Neutrophil (primary cell): Measurements from ENCODE around the gene NR2F1-AS1.

Source experiments
- H3K27ac ChIP-seq: fragments of 200-600 bp; sonication (generic); 2 replicates; pipeline ENCODE4 v1.5.1; 2016; ENCODE audit warnings: mild to moderate bottlenecking, moderate library complexity
- H3K27me3 ChIP-seq: fragments of 200-600 bp; sonication (generic); 2 replicates; pipeline ENCODE4 v1.6.0; 2016; ENCODE audit warnings: mild to moderate bottlenecking
- H3K36me3 ChIP-seq: fragments of 200-600 bp; sonication (generic); 2 replicates; pipeline ENCODE4 v1.5.1; 2017
- H3K4me1 ChIP-seq, 2 experiments: fragments of 200-600 bp in 1 of 2; sonication (generic) in 1 of 2; 1 replicate in 1 of 2; 2 replicates in 1 of 2; pipeline versions ENCODE4 v1.5.1 to v1.6.1; 2013 to 2016; ENCODE audit warnings: low read depth in 1 of 2, low read length in 1 of 2, mild to moderate bottlenecking in 1 of 2, moderate library complexity in 1 of 2; ENCODE audit not compliant: control insufficient read depth in 1 of 2, insufficient read depth in 1 of 2
- H3K4me3 ChIP-seq, 2 experiments: fragments of 200-600 bp in 1 of 2; sonication (generic) in 1 of 2; 1 replicate in 1 of 2; 2 replicates in 1 of 2; pipeline ENCODE4 v1.5.1; 2013 to 2016; ENCODE audit warnings: low read depth in 1 of 2, low read length in 1 of 2, mild to moderate bottlenecking in 1 of 2, moderate library complexity in 1 of 2
- H3K9me3 ChIP-seq: fragments of 200-600 bp; sonication (generic); 2 replicates; pipeline ENCODE4 v1.5.1; 2016
- TF ChIP-seq, protein P1 (sequence below): fragments of 200-600 bp; sonication (generic); IDR thresholded peaks from 2 replicates; pipeline ENCODE4 v1.5.1; 2016; ENCODE audit warnings: antibody characterized with exemption

The NR2F1-AS1 gene

DNA sequence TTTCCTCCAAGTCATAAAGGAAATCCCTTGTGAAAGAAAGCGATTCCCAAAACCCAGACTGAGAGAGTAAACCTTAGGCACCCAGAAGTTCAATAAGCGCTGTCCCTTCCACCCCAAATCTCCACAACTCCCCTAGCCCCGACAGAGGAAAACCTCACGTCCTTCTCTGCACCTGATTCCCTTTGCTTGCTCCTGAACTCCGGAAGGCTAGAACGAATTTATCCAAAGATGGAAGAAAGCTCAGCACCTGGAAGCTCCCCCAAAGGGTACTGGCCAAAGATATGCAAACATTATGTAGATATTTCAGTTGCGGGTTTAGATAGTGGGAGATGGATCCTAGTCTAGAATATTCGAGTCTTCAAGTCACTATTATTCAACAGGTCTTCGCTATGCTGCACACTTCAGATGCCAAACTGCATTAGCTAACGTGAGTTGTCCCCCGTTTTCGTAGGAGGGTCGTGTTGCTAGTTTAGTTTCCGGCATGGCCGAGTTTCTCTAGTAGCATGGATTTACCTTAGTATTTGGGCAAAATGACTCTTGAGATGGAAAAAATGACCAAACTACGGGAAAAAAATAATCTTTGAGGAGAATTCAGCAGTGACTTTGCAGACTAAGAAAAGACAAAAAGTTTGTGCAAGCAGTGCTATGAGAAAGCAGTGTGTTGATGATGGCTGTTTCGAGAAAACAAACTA is 29.7 kb upstream of the NR2F1-AS1 start:
- Histone ChIP-seq H3K36me3 (no peaks in the 10 kb centered on the region), H3K27me3 (peaks cover 100% of the 10 kb centered on the region), H3K27ac (no peak overlapping the region), H3K9me3 (no peaks in the 10 kb centered on the region), H3K4me3 (no peak overlapping the region), H3K4me1 (peaks cover 0 to 5% of the 10 kb centered on the region in 2 experiments)
- TF ChIP-seq, protein P1, sequence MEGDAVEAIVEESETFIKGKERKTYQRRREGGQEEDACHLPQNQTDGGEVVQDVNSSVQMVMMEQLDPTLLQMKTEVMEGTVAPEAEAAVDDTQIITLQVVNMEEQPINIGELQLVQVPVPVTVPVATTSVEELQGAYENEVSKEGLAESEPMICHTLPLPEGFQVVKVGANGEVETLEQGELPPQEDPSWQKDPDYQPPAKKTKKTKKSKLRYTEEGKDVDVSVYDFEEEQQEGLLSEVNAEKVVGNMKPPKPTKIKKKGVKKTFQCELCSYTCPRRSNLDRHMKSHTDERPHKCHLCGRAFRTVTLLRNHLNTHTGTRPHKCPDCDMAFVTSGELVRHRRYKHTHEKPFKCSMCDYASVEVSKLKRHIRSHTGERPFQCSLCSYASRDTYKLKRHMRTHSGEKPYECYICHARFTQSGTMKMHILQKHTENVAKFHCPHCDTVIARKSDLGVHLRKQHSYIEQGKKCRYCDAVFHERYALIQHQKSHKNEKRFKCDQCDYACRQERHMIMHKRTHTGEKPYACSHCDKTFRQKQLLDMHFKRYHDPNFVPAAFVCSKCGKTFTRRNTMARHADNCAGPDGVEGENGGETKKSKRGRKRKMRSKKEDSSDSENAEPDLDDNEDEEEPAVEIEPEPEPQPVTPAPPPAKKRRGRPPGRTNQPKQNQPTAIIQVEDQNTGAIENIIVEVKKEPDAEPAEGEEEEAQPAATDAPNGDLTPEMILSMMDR, result no peak

DNA sequence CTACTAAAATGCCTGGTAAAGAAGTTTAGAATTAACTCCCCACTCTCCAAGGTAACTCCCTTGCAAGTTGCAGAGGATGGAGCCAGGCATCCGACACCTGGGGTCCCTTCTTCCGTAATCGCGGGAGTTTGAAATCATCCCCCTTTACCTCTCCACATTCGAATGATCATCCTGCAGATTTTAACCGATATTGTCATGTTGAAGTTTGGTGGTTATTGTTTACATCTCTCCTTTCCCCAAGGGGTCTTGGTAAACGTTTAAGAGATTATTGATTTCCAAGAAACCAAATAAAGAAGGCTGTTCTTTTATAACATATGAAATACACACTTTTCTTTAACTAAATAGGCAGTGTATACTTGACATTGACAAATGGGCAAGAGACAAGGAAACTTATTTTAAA is 28.7 kb upstream of the NR2F1-AS1 start:
- TF ChIP-seq, protein P1, result no peak

DNA sequence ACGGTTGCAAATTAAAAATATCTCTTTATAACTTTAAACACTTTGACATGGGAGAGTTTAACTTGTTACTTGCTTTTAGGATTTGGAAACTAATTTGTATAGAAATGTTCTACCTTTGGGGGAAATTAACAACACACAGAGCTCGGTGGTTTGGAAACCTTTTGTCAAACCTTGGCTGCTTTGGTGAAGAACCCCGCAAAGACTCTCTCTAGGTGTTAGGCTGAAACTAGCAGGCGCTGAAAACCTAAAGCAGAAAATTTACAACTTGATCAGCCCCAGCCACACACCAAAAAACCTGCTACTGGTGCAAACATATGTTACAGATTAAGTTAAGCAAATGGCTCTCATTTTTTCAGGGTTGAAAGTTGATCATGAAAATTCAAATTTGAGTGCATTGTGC is 27.8 kb upstream of the NR2F1-AS1 start:
- Histone ChIP-seq H3K9me3 (no peaks in the 10 kb centered on the region), H3K27ac (no peak overlapping the region), H3K36me3 (no peaks in the 10 kb centered on the region), H3K27me3 (peaks cover 100% of the 10 kb centered on the region), H3K4me1 (peaks cover 0 to 5% of the 10 kb centered on the region in 2 experiments), H3K4me3 (no peak overlapping the region)
- TF ChIP-seq, protein P1, result no peak

More for the DNA sequence above, 28.7 kb upstream of the NR2F1-AS1 start:
- Histone ChIP-seq H3K9me3 (no peaks in the 10 kb centered on the region), H3K4me3 (no peak overlapping the region), H3K27ac (no peak overlapping the region), H3K36me3 (no peaks in the 10 kb centered on the region), H3K27me3 (peaks cover 100% of the 10 kb centered on the region), H3K4me1 (peaks cover 0 to 5% of the 10 kb centered on the region in 2 experiments)

DNA sequence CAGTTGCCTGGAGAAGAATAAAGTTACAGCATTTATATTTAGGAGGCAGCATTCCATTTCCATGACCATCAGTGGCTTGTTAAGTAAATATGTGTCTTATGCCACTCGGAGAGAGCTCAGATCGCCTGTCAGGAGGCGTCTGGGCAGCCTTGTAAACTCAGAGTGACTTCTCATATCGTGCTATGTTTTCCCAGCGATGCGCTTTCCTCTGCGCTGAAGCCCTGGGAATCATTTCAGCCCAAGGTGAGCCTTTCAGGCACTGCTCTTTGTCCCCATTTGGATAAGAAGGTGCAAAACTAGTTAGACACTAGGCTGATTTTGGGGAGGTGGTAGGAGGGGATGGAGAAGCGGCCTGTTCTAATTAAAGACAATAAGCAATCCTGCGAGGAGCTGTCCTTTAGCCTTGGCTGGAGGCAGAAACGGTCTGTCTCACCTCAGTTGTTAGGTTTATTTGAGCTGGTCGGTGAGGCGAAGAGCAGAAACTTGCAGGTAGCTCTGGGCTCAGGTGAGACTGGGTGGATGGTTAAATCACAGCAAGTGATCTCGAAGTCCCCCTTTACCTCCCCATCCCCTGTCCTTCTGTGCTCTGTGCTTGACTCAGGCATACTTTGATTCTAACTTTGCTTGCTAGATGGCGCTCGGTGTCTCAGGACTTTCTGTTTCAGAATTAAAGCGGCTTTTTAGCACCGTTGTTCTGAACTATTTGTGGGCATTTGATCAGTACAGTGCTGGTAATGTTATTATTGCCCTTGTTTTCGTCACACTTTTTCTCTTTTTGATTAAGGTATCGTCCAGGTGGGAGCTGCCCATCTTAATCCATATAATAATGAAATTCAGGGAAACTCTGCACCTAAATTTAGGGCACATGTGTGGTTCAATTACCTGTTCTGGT is 26.6 kb upstream of the NR2F1-AS1 start:
- peaks cover 0 to 5% of the 10 kb centered on the region in 2 experiments for H3K4me1 ChIP-seq
- no peak overlapping the region for H3K4me3 ChIP-seq
- H3K36me3 ChIP-seq, result no peaks in the 10 kb centered on the region
- H3K27ac ChIP-seq, result no peak overlapping the region
- H3K9me3 ChIP-seq, result no peaks in the 10 kb centered on the region
- peaks cover 100% of the 10 kb centered on the region for H3K27me3 ChIP-seq
- TF ChIP-seq, protein P1, result no peak

DNA sequence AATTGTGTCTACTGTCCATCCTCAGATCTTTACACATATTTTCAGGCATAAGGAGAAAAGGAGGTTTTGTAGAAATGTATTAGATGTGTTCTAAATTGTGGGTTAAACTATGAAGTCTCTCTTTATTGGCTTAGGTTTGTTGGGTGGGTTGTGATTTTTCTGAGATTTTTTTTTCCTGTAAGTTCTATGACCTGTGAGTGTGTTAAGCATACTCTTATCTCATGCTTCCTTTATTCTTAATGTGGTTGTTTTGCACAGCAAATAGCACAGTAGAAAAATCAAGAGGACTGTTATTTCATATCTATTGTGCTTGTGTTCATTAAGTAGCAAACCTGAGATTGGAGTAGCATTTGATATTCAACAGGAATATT is 25.3 kb upstream of the NR2F1-AS1 start:
- Histone ChIP-seq H3K27ac (no peak overlapping the region), H3K27me3 (peaks cover 100% of the 10 kb centered on the region), H3K4me3 (no peak overlapping the region), H3K9me3 (no peaks in the 10 kb centered on the region), H3K4me1 (peaks cover 0 to 5% of the 10 kb centered on the region in 2 experiments), H3K36me3 (no peaks in the 10 kb centered on the region)
- TF ChIP-seq, protein P1, result no peak
